GM12872 (cell line): ENCODE results near the gene LGR4.

Experiments used
- CTCF ChIP-seq: IDR thresholded peaks from 3 replicates; pipeline ENCODE4 v1.5.1; 2011; ENCODE audit warnings: low read depth, mild to moderate bottlenecking, low read length, moderate library complexity; ENCODE audit not compliant: insufficient read depth

Gene LGR4

GRCh38 chr11:27509908-27510307 is 37.3 kb upstream of the LGR4 start:
- no peak for TF ChIP-seq CTCF

GRCh38 chr11:27507557-27508322 is 35.1 kb upstream of the LGR4 start:
- no peak for TF ChIP-seq CTCF

- TF ChIP-seq CTCF: peak; percentile 36; the same call in 1 of the 3 replicates
Observed at GRCh38 chr11:27506200-27507182, 33.9 kb upstream of the LGR4 start, which contains the start of gene LIN7C. Gene LIN7C, minus strand, starts transcription at chr11:27506769. Its CDS starts 17 bp downstream, at chr11:27506752.

- no peak for TF ChIP-seq CTCF
Observed at GRCh38 chr11:27505781-27506180, 33.2 kb upstream of the LGR4 start.

GRCh38 chr11:27504205-27504604 is 31.6 kb upstream of the LGR4 start:
- TF ChIP-seq CTCF: no peak

- no peak for TF ChIP-seq CTCF
Observed at GRCh38 chr11:27501100-27501499, 28.5 kb upstream of the LGR4 start.

GRCh38 chr11:27497911-27498310 is 25.3 kb upstream of the LGR4 start:
- no peak for TF ChIP-seq CTCF
